HG03045 (cell line): ENCODE results near the gene SIRT5.

Experiments used
- ATAC-seq: cut with Tn5 transposase; IDR thresholded peaks from one replicate; pipeline ENCODE4 v1.9.1; 2021; ENCODE audit warnings: mild to moderate bottlenecking, moderate library complexity; ENCODE audit not compliant: unreplicated experiment

The SIRT5 gene

DNA sequence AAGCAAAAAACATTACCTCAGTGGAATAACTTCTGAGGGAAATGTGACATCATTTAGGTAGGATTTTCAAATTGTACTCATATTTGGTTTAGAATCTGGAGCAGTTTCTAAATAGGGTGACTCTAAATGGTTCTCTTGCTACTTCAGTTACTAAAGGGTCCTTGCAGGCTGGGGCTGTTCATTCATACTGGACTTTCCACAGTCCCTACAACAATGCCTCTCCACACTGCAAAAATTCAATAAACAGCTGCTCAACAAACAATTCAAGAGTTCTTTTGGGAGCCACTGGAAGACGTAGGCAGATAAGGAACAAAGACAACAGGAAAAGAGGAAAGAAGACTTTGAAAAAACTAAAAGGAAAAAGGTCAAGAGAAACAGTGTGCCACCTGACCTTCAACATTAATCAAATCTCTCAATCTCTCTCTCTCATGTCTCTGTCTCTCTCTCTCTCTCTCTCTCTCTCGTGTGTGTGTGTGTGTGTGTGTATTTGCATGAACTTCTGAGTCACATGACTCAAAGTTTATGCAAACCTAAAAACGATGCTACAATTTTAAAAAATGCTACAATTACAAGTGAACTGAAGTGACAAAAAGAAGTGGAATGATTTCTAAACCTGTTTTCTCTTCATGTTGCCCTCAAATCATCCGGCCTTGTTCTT lies 55.2 kb downstream of the SIRT5 start:
- ATAC-seq: no peak

DNA sequence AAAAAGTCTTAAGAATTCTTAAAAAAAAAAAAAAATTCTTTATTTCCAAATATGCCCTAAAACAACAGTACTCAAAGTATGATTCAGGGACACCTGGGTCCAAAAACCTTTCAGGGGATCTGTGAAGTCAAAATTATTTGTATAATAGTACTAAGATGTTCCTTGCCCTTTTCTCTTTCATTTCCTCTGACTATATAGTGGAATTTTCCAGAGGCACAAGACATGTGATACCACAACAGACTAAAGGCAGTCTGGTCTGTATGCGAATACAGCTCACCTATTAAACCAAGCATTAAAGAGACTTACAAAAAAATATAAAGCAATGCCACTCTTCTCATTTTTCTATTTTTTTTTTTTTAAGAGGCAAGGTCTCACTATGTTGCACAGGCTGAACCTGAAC lies 56.1 kb downstream of the SIRT5 start:
- ATAC-seq: no peak

DNA sequence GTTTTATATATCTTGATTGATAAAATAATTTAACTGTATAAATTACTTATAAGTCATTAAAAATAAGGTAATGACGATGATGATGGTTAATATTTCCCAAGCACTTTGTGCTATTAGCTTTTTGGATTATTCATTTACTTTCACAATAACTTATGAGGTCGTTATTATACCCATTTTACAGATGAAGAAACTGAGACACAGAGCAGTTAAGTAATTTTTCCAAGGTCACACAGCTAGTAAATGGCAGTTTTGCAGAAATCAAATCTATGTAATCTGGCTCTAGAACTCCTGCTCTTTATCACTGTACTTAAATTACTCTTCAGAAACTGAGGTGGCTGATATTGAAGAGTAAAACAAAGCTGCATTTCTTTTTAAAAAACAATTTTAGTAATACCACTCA lies 58.9 kb downstream of the SIRT5 start:
- no peak for ATAC-seq

DNA sequence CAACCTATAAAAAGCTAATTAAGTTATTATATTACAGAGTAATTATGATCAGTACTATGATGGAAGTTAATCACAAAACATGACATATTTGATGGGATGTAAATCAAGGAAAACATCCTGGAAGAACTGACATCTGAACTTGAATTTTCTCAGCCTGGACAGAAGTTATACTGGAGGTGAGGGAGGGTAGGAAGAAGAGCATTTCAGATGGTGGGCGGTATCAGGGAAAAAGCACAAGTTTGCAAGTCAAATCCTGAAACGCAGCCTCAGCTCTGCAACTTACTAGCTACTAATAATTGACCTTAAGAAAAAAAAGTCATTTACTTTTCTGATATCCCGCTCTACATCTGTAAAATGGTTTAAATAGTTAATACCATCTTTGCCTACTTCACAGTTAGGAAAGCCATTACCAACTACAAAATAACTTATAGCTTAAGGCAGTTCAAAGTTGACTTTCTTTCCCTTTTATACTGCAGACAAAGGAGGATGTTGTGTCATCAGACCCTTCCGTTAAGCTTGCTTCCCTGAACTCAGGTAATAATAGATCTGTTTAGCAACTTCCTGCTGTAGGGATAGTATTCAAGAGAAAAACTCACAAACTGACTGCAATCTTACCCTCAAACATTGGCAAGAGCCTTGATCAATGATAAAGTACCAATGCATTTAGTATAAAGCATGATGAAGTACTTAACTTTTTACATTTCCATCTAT lies 61.7 kb downstream of the SIRT5 start:
- ATAC-seq: no peak

DNA sequence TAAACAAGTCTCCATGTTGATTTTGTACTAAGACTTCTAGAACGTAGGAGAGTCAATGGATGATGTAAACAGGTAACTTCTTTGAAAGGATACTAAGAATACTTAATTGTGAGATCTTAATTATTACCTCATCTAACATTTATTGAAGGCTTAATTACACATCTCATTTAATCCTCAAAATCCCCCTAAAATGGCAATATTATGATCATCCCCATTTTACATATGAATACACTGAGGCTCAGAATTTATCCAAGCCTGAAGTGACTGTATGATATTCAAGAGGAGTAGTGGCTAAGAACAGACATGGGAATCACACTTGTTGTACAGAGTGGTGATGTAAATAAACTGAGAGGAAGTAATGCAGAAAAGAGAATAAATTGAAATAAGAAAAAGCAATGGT lies 63.6 kb downstream of the SIRT5 start:
- no peak for ATAC-seq

DNA sequence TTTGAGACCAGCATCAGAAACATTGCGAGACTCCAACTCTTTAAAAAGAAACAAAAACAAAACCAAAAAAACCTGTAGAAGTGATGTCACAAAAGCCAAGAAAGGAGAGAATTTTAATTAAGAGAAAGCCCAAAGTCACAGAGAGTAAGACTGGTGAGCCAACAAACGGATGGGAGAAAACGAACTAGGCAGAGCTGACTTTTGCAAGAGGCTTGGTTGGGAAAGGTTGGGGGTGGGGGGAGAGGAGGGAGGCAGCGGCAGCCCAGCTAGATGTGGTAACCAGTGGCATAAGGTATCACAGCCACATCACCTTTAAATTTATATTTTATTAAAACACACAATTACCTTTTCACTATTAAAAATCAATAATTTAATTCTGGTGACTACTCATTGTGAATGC lies 64.2 kb downstream of the SIRT5 start:
- ATAC-seq: no peak

DNA sequence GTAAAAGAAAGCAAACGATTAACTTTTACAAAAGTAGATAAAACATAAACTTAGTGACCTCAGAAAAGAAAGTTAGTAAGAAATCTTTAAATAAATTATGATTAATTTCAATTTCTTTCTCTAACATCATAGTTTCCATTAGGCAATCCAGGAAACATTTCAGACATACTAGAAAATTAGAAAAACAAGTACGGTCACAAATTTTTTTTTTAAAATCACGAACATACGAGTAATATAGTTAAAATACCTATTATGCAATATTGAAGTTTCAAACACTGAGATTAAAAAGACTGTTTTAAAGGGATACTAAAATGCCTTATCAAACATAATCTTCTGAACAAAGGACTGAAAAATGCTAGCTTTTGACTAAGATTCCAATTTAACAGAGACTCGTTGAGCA lies 66.9 kb downstream of the SIRT5 start:
- ATAC-seq: no peak

DNA sequence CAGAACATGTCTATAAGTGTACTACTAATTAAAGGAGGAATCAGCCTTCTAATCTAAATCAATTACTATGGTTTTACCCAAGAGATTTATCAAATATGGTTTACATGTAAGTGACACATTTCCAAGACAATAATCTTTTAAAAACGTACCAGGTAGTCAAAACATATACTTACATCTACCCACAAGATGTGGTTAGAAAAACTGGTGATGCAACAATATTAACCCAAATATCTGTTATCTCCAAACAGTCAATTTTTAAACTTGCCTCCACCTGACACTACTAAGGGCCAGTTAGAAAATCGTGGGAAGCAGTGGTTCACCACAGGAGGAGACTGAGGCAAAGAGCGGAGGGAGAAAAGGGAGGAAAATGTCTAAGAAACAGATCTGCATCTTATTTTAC lies 68.7 kb downstream of the SIRT5 start:
- no peak for ATAC-seq

DNA sequence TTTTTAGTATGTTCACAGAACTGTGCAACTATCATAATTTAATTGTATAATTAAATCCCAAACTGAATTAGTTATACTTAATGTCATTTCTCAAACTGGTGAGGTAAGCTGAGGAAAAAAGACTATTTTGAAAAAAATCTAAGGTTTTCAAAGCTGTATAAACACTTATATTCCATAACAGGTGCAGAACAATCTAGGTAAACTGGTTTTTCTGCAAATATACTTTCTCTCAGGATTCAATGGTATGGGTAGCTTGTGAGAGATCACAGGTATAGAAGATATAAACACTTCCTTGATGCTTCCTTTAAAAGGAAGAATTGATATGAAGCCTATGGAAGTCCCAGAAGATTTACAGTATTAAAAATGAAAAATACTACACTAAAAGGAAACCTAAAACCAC lies 74.4 kb downstream of the SIRT5 start:
- no peak for ATAC-seq

DNA sequence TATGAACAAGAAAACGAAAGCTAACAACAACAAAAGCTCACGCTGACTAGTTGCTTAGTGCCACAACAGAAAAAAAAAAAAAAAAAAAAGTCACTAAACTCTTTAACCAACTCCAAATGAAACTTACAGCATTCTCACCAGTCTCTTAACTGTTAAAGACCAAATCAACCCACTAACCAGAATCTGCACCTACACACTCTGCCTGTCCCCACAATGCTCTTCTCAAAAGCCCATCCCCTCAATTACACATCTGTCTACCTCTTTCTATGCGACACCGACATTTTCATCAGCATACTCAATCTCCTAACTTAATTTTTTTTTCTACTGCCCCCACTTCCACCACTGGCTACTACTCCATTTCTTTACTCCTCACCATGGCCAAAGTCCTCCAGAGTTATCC lies 75.0 kb downstream of the SIRT5 start:
- no peak for ATAC-seq

DNA sequence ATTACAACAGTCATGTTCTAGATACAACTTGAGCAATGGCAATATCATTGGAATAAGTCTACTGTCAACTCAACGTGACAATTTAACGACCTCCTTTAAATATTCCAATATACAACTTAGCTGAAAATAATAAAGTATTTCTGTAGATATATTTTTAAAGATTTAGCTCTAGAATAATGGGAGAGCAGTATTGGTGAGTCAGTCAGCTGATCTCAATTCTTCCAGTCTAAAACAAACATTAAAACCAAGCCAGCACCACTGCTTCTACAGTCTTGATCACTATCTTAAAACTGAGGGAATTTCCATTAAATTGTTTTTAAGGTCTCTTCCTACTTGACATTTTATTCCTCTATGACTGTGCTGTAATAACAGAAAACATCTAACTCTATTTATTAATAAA lies 78.9 kb downstream of the SIRT5 start:
- no peak for ATAC-seq

DNA sequence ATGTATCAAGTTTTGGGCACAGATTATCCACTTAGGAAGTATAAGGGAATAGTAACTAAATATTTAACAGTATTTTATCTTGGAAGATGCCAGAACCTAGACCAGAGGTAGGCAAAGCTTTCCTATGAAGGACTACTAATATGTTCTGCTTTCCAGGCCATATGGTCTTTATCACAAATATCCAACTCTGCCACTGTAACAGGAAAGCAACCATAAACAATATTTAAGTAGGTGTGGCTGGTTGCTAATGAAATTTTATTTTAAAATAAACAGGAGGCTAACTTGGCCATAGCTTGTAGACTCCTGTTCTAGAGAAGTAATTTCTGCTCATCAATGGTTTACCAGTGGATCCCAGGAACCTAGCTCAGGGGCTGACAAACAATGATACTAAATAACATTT lies 80.1 kb downstream of the SIRT5 start:
- no peak for ATAC-seq

DNA sequence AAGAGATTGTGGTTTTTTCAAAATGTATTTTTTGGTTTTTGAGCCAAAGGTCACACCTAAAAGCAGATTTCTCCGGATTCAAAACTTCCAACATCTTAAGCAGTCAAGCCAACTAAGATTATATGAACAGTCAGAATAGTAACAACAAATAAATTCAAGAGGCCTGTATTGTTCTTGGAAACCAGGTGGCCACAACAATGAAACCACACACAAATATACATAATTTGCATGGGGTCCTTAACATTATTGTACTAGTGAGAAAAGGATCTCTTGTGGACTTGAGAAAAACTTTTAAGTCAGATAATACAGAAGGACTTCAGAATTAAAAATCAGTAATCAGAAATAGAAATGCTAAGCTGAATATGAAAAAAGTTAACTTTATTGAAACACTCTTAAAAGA lies 81.3 kb downstream of the SIRT5 start:
- ATAC-seq: no peak

DNA sequence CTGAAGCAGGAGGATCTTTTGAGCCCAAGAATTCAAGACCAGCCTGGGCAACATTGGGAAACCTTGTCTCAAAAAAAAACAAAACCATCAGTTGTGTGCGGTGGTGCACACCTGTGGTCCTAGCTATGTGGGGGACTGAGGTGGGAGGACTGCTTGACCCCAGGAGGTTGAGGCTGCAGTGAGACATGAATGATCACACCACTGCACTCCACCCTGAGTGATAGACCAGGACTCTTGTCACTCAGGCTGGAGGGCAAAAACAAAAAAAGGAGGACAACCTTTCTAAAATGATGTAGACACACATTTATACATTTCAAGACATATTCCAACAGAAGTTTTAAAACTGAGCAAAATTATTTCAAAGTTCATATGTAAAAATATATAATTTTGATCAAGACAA lies 85.9 kb downstream of the SIRT5 start:
- ATAC-seq: no peak

DNA sequence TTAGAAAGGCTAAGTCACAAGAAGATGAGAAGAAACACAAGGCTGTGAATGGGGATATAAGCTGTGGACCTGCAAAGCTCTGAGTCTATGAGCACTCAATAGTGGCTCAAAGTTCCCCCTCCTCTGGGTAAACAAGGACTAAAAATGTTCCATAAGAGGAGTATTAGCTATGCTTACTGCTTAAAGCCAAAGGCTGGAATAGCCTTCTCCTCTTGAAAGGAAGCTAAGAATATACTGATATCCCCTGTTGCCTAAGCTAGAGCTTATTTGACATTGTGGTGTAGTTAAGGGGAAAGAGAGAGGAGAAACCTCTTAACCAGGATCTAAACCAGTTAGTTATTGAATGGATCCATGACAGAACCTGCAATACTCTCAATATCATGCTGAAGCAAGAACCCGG lies 86.5 kb downstream of the SIRT5 start:
- ATAC-seq: no peak

DNA sequence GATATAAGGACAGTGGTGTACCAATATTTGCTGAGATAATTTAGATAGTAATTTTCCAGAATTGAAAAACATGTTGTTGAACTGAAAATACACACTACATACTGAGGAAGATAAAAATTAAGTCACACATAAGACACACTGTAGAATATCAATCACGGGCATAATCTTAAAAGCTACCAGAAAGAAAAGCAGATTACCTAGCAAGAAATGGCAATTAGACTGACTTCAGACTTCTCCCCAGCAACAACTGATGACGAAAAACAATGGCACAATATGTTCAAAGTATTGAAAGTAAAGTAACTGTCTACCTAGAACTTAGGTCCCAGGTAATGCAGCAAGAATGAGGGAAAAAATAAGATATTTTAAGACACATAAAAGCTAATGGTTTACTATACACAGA lies 87.2 kb downstream of the SIRT5 start:
- ATAC-seq: no peak

DNA sequence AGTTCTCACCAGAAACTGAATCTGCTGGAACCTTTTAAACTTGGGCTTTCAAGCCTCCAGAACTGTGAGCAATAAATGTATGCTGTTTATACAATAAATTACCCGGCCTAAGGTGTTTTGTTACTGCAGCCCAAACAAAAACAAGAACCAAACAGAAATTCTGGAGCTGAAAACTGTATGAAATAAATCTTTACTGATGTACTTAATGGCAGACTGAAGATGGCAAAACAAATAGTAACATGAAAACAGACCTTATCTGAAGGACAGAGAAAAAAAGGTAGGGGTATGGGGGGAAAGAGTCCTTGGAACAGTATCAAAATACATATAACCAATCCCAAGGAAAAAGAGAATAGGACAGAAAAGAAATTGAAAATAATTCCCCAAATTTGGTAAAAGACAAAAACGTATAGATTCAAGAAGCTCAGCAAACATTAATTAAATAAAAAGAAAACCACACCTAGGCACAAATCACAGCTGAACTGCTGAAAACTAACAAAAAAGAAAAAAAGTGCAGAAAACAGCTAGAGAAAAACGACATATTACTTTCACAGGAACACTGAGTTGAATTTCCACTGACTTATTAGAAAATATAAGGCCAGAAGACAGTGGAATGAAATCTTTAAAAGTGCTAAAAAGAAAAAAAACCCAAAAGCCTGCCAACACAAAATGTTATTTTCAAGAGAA lies 88.4 kb downstream of the SIRT5 start:
- ATAC-seq: no peak

DNA sequence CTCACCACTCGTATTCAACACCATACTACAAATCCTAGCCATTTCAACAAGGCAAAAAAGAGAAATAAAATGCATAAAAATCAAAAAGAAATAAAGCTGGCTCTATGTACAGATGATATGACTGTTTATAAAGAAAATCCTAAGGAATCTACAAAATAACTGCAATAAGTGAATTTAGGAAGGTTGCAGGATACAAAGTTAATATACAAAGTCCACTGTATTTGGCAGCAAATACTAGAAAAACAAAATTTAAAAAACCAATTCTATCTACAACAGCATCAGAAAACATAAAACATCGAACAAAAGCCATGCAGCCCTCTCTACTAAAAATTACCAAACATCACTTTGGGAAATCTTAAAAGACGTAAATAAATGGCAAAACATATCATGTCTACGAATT lies 89.6 kb downstream of the SIRT5 start:
- no peak for ATAC-seq
